ENCODE measurements around the gene COX6A2.

DNA sequence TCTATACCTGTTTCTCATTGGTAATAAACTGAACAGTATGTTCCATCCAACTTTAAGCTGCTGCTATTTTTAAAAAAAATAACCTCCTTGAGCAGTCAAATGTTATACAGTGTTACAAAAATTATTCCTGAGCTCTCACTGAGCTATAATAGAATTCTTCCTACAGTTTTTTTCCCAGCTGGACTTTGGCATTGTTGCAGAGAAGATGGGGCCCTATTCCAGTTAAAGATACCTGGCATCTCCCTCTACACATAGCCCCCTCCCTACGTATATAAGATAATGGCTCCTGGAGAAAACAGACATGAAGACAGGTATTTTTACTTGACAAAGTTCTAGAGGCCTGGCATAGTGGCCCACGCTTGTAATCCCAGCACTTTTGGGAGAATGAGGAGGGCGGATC, 1.6 kb upstream of the COX6A2 start:
- TF ChIP-seq, protein P1, sequence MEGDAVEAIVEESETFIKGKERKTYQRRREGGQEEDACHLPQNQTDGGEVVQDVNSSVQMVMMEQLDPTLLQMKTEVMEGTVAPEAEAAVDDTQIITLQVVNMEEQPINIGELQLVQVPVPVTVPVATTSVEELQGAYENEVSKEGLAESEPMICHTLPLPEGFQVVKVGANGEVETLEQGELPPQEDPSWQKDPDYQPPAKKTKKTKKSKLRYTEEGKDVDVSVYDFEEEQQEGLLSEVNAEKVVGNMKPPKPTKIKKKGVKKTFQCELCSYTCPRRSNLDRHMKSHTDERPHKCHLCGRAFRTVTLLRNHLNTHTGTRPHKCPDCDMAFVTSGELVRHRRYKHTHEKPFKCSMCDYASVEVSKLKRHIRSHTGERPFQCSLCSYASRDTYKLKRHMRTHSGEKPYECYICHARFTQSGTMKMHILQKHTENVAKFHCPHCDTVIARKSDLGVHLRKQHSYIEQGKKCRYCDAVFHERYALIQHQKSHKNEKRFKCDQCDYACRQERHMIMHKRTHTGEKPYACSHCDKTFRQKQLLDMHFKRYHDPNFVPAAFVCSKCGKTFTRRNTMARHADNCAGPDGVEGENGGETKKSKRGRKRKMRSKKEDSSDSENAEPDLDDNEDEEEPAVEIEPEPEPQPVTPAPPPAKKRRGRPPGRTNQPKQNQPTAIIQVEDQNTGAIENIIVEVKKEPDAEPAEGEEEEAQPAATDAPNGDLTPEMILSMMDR (IDR thresholded peaks at IDR 0.05; ENCODE audit: poor library complexity, severe bottlenecking), result no peak
- no peak for TF ChIP-seq EP300 (conservative IDR thresholded peaks at IDR 0.05; ENCODE audit: poor library complexity, severe bottlenecking)
- no peak for TF ChIP-seq EZH2 (IDR thresholded peaks at IDR 0.05; ENCODE audit: borderline replicate concordance, insufficient read depth, low read length, poor library complexity, severe bottlenecking)
- TF ChIP-seq TAF1 (IDR thresholded peaks at IDR 0.05; ENCODE audit: low read depth), result no peak
- TF ChIP-seq, protein P2, sequence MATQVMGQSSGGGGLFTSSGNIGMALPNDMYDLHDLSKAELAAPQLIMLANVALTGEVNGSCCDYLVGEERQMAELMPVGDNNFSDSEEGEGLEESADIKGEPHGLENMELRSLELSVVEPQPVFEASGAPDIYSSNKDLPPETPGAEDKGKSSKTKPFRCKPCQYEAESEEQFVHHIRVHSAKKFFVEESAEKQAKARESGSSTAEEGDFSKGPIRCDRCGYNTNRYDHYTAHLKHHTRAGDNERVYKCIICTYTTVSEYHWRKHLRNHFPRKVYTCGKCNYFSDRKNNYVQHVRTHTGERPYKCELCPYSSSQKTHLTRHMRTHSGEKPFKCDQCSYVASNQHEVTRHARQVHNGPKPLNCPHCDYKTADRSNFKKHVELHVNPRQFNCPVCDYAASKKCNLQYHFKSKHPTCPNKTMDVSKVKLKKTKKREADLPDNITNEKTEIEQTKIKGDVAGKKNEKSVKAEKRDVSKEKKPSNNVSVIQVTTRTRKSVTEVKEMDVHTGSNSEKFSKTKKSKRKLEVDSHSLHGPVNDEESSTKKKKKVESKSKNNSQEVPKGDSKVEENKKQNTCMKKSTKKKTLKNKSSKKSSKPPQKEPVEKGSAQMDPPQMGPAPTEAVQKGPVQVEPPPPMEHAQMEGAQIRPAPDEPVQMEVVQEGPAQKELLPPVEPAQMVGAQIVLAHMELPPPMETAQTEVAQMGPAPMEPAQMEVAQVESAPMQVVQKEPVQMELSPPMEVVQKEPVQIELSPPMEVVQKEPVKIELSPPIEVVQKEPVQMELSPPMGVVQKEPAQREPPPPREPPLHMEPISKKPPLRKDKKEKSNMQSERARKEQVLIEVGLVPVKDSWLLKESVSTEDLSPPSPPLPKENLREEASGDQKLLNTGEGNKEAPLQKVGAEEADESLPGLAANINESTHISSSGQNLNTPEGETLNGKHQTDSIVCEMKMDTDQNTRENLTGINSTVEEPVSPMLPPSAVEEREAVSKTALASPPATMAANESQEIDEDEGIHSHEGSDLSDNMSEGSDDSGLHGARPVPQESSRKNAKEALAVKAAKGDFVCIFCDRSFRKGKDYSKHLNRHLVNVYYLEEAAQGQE (IDR thresholded peaks at IDR 0.05; ENCODE audit: borderline replicate concordance), result no peak
- TF ChIP-seq SMC3 (conservative IDR thresholded peaks at IDR 0.05; ENCODE audit: poor library complexity), result no peak
- no peak for TF ChIP-seq RAD21 (conservative IDR thresholded peaks at IDR 0.05)
- no peak for TF ChIP-seq POLR2AphosphoS5 (IDR thresholded peaks at IDR 0.05)
- TF ChIP-seq MXI1 (conservative IDR thresholded peaks at IDR 0.05; ENCODE audit: poor library complexity, severe bottlenecking), result no peak

Data from neural cell (in vitro differentiated cells).